ENCODE results near the gene SLC31A1.
"Not testable (repeated sequence)": the region's sequence is repeated elsewhere in the genome, so short reads cannot be mapped to it uniquely, and the experiment has no call there.

Gene SLC31A1

GRCh38 chr9:113261917-113262671, 40.8 kb downstream of the SLC31A1 start:
- DNase-seq (ENCODE audit: low read depth): no peak

GRCh38 chr9:113266174-113266573, 44.8 kb downstream of the SLC31A1 start:
- DNase-seq (ENCODE audit: low read depth): no peak

- DNase-seq (ENCODE audit: low read depth): no peak
Observed at GRCh38 chr9:113267911-113268566, 46.7 kb downstream of the SLC31A1 start.

GRCh38 chr9:113269355-113269754, 48.0 kb downstream of the SLC31A1 start:
- DNase-seq (ENCODE audit: low read depth): no peak

DNA sequence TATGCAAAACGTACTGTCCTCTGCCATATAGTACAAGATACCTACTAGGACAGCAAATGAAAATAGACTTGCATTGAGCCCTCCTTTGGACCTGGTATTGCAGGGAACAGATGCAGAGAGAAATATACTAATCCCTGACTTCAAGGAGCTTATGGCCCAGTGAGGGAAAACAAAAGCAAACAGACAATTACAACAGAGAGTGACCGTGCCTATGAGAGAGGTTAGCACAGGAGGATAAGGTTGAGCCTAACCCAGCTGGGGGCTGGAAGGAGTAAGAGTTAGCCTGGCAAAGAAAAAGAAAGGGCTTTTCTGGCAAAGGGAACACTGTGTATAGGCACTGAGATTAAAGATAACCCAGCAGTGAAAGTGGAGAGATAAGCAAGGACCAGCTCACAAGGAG, 48.5 kb downstream of the SLC31A1 start:
- DNase-seq (ENCODE audit: low read depth): no peak

- no peak for DNase-seq (ENCODE audit: low read depth)
Observed at GRCh38 chr9:113274474-113275156, 53.3 kb downstream of the SLC31A1 start.

- DNase-seq (ENCODE audit: low read depth): peak; percentile 95
Observed at GRCh38 chr9:113275157-113276131, 54.1 kb downstream of the SLC31A1 start, which contains the start of the genes CDC26 and PRPF4. Gene CDC26 (minus strand): TSS chr9:113275572. CDS start chr9:113272507, 3,065 bp downstream. Gene PRPF4 (plus strand): TSS chr9:113275658. CDS start chr9:113275744, 86 bp downstream.

- no peak for DNase-seq (ENCODE audit: low read depth)
Observed at GRCh38 chr9:113278840-113279239, 57.5 kb downstream of the SLC31A1 start.

DNA sequence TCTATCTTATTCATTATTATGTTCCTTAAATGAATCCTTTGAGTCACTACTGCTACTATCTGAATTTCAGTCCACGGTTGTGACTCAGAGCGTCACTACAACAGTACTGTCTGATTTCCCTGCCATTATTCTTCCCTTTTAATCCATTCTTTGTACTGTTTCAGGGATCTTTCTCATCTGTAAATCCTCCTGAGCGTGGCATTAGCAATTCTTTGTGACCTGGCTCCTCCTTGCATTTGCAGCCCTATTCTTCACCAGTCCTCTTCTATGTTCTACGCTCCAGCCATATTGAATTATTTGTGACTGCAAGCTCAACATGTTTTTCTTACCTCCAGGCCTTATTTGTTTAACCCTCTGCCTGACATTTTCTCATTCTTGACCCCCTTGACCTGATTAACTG, 60.0 kb downstream of the SLC31A1 start:
- DNase-seq (ENCODE audit: low read depth): no peak

DNA sequence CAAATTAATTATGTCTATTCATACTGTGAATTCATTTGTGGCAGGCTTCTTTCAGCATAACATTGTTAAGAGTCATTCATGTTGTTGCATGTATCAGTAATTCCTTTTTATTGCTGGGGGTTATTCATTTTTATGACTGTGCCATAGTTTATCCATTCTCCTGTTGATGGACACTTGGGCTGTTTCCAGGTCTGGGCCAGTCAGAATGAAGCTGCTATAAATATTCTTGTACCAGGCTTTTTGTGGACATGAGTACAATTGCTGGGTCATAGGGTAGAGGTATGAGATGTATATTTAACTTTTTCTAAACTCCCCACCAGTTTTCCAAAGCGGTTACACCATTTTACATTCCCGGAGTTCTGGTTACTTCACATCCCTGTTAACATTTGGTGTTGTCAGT, 67.7 kb downstream of the SLC31A1 start:
- no peak for DNase-seq (ENCODE audit: low read depth)

GRCh38 chr9:113290052-113290607, 68.8 kb downstream of the SLC31A1 start:
- no peak for DNase-seq (ENCODE audit: low read depth)

GRCh38 chr9:113293285-113293878, 72.0 kb downstream of the SLC31A1 start:
- DNase-seq (ENCODE audit: low read depth): no peak

DNA sequence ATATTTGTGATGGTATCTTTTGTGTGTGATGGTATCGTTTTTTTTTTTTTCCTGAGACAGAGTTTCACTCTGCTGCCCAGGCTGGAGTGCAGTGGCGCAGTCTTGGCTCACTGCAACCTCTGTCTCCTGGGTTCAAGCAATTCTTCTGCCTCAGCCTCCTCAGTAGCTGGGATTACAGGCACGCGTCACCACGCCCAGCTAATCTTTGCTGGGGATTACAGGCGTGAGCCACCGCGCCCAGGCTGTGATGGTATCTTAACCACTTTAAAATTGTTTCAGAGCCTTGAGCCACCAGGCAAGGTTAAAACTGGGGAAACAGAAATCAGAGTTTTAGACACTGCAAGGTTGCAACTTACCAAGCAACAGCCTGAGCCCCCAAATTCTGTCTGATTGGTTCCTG, 74.9 kb downstream of the SLC31A1 start:
- not testable (repeated sequence) for DNase-seq (ENCODE audit: low read depth)

GRCh38 chr9:113296796-113297558, 75.6 kb downstream of the SLC31A1 start:
- no peak for DNase-seq (ENCODE audit: low read depth)

DNA sequence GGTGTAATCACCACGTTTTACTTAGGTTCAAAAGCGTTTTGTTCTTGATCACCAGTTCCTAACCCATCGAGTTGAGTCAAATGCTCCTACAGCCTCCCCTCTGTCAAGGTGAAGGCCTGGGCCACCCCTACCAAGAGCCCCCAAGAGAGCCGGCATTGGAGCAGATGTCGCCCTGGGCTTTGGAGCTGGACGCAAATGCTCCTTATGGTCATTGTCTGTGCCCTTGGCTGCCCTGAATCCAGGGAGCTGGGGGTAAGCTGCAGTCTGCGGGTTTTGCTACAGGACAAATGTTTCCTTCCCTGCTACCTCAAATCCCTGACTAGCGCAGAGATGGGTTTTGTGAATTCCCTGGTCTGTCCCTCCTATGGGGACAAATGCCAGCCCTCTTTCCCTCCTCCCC, 77.0 kb downstream of the SLC31A1 start:
- no peak for DNase-seq (ENCODE audit: low read depth)

- no peak for DNase-seq (ENCODE audit: low read depth)
Observed at GRCh38 chr9:113298924-113299770, 77.8 kb downstream of the SLC31A1 start.

- no peak for DNase-seq (ENCODE audit: low read depth)
Observed at GRCh38 chr9:113299800-113300292, 78.5 kb downstream of the SLC31A1 start.

GRCh38 chr9:113301548-113301947, 80.2 kb downstream of the SLC31A1 start:
- DNase-seq (ENCODE audit: low read depth): no peak

DNA sequence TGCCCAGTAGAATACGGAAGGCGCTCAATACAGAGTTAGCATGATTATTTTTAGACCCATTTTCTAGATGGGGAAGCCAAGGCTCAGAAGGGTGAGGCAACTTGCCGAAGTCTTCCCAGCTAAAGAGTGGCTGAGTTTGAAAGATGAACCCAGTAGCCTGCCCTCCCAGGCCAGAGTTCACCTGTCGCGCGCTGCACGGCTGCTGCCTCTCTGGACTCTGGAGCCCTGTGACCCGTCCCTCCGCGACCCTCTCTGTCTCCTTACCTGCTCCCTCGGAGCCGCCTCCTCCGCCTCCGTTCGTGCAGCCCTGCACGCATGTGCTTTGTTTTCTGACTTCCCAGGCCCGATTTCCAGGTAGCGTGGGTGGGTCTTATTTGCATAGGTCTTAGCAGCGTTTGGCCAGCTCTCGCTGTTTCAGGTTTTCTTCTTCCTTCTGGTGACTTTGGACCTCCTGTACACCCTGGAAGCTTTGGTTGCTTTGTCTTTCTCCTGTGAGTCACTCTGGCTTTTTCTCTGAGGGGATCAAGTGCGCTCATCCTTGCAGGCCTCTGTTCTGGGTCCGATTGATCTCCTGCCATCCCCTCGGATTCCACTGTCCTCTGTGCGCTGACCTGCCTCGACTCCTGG, 81.6 kb downstream of the SLC31A1 start, which contains the start of gene RNF183:
Gene RNF183, minus strand, starts transcription at position 585 of the 627 bp plus-strand sequence. CDS start 5,192 bp downstream, outside the sequence.
- no peak for DNase-seq (ENCODE audit: low read depth)
